HUES48 (cell line): Measurements from ENCODE around the gene KIRREL1.
A peak's percentile ranks its signal among the peaks of the same experiment; 100 is the strongest.

Source experiments
- H3K27ac ChIP-seq: one replicate; pipeline ENCODE4 v1.7.0; 2013; ENCODE audit warnings: low read depth, low read length, inconsistent platforms
- H3K27me3 ChIP-seq: 2 replicates; pipeline ENCODE4 v1.6.1; 2013; ENCODE audit warnings: mild to moderate bottlenecking, low read length; ENCODE audit not compliant: control insufficient read depth, insufficient read depth
- H3K36me3 ChIP-seq: 2 replicates; pipeline ENCODE4 v1.6.1; 2013; ENCODE audit warnings: low read length; ENCODE audit not compliant: control insufficient read depth, insufficient read depth
- H3K4me1 ChIP-seq: 2 replicates; pipeline ENCODE4 v1.6.1; 2013; ENCODE audit warnings: mild to moderate bottlenecking, low read length; ENCODE audit not compliant: control insufficient read depth, insufficient read depth
- H3K4me3 ChIP-seq: 2 replicates; pipeline ENCODE4 v1.5.1; 2013; ENCODE audit warnings: mild to moderate bottlenecking, low read depth, low read length
- H3K9ac ChIP-seq: 2 replicates; pipeline ENCODE4 v1.6.1; 2013; ENCODE audit warnings: mild to moderate bottlenecking, low read depth, low read length, moderate library complexity
- H3K9me3 ChIP-seq: 2 replicates; pipeline ENCODE4 v1.6.1; 2013; ENCODE audit warnings: low read length; ENCODE audit not compliant: control insufficient read depth, insufficient read depth

The KIRREL1 gene

DNA sequence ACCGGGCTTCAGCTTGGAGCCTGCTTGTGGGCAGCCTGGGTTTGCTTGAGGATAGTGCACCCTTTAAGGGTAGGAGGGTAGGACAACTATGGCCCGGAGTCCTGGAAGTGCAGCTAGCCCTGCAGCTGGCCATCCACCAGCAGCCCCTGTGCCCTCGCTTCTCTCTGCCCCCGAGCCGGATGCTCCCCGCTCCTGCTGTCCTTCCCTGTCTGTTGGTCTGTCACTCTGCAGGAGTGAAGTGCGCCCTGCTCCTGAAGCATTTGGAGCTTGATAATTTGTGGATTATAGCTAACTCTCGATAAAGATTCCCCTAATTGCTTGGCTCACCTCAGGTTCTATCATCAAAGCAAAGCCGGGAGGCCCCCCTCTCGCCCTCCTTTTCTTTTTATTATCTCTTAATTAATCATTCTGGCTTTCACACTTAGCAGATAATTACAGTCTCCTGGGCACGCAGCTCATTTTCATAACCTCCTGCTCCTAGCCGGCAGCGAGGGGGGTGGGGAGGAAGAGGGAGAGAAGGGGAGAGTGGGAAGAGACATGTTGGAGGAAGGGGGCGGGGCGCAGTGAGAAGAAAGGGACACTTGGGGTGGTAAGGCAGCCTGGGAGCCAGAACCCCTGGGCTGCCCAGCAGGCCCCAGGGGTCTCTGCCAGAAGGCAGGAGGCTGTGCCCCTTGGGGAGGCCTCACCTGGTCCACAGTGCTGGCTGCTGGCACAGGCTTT, 14.4 kb downstream of the KIRREL1 start:
- H3K4me1 ChIP-seq, result peaks cover 60% of the 10 kb centered on the region
- no peaks in the 10 kb centered on the region for H3K27me3 ChIP-seq
- H3K27ac ChIP-seq, result no peak overlapping the region
- H3K36me3 ChIP-seq, result no peaks in the 10 kb centered on the region
- no peak overlapping the region for H3K4me3 ChIP-seq
- no peak overlapping the region for H3K9ac ChIP-seq
- H3K9me3 ChIP-seq, result no peaks in the 10 kb centered on the region

DNA sequence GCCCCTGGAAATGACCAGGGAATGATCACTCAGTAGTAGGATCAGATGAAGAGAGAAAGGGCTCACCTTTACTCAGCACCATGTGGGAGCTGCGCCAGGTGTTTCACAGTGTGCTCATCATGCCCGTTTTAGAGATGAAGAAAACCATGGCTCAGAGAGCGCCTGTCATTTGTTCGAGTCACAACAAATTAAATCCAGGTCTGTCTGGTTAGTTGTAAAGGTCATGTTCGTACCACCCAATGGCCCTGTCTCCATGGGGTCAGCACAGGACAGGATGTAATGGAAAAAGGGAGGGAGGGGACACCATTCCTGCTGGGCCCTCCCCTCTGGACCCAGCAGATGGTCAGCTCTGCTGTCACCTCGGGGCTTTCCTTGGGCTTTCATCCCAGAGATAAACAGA, 15.2 kb downstream of the KIRREL1 start:
- Histone ChIP-seq H3K27ac (no peak overlapping the region), H3K36me3 (no peaks in the 10 kb centered on the region), H3K4me1 (peaks cover 56% of the 10 kb centered on the region), H3K4me3 (no peak overlapping the region), H3K27me3 (no peaks in the 10 kb centered on the region), H3K9ac (no peak overlapping the region), H3K9me3 (no peaks in the 10 kb centered on the region)

DNA sequence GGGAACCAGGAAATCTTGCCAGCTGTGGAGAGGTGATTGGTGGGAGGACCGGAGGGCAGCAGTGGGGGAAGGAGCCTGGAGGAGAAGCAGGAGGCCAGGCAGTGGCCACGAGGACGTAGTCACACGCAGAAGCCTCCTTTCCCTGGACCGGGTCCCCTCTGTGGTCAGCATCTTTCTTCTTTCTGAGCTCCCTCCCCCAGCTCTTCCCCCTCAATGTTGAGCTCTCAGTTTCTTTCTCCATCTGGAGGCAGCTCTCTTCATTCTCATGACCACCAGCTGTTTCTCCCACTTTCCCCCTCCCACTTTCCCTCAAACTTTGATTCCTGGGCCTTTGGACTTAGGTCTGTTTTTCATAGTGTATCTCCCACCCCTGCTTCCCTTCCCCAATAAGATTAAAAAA, 18.3 kb downstream of the KIRREL1 start:
- Histone ChIP-seq H3K27me3 (no peaks in the 10 kb centered on the region), H3K36me3 (no peaks in the 10 kb centered on the region), H3K9me3 (no peaks in the 10 kb centered on the region), H3K4me1 (peaks cover 73% of the 10 kb centered on the region), H3K4me3 (no peak overlapping the region), H3K27ac (no peak overlapping the region), H3K9ac (no peak overlapping the region)

DNA sequence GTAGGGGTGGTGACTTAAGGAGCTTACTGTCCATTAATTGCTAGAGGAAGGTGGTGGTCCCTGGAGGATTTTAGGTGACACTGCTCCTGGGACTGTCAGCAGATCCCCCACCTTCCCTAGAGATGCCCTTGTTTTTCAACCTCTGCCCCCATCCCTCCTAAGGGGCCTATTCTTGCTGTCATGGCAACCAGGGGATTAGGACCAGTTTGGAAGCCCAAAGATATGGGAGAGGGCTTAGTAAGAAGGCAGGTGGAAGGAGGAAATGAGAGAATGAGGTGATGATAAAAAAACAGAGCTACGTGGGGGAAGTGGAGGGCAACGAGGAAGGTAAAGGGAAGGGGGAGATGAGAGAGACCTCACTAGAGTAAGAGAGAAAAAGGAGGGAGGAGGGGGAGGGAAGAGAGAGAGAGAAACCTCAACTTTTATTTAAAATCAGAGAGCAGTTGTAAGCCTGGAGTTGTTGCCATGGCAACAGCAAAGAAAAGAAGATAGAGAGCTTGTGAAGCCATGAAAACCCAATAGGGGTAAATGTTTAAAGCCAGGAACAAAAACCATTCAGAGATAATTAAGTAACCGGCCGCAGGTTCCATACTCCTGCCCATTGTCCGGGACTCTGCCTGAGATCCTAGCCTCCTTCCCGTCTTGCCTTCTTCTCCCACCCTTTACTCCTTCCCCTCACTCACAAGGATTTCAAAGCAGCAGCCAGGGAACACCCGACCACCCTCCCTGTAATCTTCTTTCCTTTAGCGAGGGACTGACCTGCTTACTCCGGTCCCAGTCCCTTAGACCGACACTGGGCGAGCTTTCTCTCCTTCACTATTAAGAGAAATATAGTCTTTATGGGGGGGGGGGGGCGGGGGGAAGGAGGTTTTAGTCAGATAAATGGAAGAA, 20.6 kb downstream of the KIRREL1 start:
- no peak overlapping the region for H3K9ac ChIP-seq
- H3K27me3 ChIP-seq, result no peaks in the 10 kb centered on the region
- peaks cover 73% of the 10 kb centered on the region for H3K4me1 ChIP-seq
- no peak overlapping the region for H3K4me3 ChIP-seq
- peak overlapping the region; percentile 29 for H3K27ac ChIP-seq
- no peaks in the 10 kb centered on the region for H3K9me3 ChIP-seq
- H3K36me3 ChIP-seq, result no peaks in the 10 kb centered on the region

DNA sequence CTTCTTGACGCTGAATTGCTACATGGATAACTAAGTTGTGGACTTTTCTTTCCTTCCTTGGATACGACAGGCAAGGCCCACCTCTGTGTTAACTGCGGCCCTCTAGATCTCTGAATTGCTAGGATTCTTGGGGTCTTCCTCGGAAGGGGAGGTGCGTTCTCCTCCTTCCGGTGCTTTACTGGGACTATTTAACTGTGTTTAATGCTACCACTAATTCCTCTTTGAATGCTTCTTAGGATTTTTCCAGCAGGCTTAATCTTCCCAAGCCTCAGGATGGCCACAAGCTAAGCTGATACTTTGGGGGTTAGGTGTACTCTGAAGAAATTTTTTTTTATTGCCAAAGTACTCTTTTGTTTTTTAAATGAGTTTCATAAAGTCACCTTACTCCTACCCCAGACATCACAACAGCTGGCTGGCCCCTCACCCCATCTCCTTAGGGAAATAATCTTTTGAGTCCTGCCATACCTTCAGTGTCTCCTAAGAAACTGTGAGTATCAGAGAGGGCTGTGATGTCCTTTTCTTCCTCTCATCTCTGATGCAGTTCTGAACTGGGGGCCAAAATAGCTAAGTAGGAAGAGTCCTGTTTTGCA, 21.4 kb downstream of the KIRREL1 start:
- Histone ChIP-seq H3K9ac (no peak overlapping the region), H3K27ac (peak overlapping the region; percentile 67), H3K36me3 (no peaks in the 10 kb centered on the region), H3K4me3 (no peak overlapping the region), H3K27me3 (no peaks in the 10 kb centered on the region), H3K4me1 (peaks cover 73% of the 10 kb centered on the region), H3K9me3 (no peaks in the 10 kb centered on the region)

DNA sequence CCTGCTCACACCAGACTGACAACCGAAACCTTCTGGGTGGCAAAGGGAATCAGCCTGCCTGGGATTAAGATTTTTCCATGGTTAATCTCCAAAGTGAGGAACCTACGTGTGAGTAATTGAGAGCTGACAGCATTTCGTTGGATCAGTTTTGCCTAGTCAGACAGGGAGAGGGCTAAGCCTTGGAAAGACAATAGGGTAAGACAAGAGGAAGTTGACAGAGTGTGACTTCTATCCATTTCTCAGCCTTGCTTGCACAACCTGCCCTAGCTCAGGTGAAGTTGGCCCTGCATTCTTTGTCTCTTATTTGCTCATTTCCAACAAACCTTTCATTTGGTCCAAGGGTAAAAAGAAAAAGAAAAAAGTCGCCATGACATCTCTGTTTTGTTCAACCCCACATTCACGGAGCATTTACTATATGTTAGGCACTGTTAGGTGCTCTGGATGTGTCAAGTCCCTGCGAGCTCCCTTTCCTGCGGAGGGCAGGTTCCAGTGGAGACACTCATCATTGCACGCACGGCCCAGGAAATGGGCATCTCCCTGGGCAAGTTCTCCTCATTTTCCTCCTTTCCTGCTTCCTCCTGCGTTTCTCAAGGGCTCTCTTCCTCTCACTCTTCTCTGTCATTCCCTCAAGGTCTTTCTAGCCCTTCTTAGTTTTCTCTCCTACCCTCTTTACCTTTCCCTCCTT, 23.3 kb downstream of the KIRREL1 start:
- H3K4me1 ChIP-seq, result peaks cover 74% of the 10 kb centered on the region
- 0 out of 2 replicates have a peak overlapping the region, but pooled peaks have one; percentile 7 for H3K9ac ChIP-seq
- H3K27ac ChIP-seq, result peak overlapping the region; percentile 98
- no peak overlapping the region for H3K4me3 ChIP-seq
- no peaks in the 10 kb centered on the region for H3K9me3 ChIP-seq
- no peaks in the 10 kb centered on the region for H3K36me3 ChIP-seq
- no peaks in the 10 kb centered on the region for H3K27me3 ChIP-seq

DNA sequence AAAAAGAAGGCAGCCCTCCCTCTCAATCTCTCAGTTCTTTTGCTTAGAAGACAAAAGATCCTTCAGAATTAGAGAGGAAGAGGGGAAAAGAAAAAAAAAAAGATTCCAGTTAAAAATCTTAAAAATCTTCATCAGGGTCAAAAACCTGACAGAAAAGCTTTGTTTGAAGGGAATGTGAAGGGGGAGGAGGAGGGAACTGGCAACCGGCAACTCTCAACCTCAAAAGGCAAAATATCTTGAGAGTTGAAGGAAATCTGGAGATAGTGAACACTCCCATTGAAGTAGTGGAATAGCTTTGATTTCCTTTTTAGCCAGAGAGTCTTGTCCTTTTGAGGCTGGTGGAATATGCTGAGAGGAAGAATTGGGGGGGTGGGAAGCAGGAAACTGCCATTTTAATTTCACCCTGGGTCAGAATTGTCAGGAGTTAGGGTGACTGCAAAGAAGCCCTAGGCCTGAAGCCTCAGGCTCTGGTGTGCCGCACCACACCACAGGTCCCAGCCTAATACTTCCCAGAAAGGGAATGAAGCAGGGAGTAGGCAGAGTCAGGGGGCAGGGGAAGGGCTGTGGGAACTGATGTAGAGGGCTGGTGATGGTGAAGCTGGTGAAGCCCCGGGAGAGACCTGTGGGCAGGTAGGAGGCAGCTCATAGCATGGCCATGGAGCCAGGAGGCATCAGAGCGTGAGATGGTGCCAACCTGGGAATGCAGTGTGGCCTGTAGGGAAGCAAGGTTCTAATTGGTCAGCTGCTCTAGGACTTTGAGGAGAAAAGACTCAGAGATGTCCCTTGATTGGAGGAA, 24.6 kb downstream of the KIRREL1 start:
- H3K36me3 ChIP-seq, result no peaks in the 10 kb centered on the region
- no peaks in the 10 kb centered on the region for H3K9me3 ChIP-seq
- no peak overlapping the region for H3K9ac ChIP-seq
- H3K27ac ChIP-seq, result peak overlapping the region; percentile 98
- H3K4me3 ChIP-seq, result no peak overlapping the region
- no peaks in the 10 kb centered on the region for H3K27me3 ChIP-seq
- peaks cover 84% of the 10 kb centered on the region for H3K4me1 ChIP-seq

DNA sequence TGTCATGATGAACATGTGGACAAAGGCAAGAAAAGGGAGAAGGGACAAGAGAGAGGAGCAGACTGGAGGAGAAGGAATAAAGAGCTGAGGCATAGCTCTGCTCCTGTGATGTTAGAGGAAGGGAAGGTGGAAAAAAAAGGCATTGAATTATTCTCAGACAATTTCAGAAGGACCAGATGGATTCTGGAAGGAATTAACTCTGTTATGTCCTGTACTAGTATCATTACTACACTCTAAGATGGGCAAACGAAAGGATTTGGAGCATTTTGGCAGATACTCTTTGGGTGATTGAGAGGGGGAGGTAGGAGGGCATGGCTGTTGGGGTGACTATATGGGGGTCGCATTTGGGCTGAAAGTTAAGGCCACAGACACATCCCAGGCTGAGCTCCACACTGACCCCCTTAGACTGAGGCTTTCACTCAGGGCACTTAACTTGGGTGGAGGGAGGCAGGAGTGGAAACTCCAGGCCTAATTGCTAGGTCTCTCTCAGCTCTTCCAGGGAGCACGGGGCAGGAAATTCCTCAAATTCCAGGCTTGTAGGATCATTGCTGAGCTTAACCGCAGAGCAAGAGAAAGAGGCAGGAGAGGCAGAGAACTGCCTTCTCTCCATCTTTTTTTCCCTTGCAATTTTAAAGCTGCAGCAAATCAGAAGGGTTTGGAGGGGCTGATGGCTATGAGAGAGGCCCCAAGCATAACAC, 25.9 kb downstream of the KIRREL1 start:
- peak overlapping the region; percentile 68 for H3K9ac ChIP-seq
- H3K27me3 ChIP-seq, result no peaks in the 10 kb centered on the region
- no peaks in the 10 kb centered on the region for H3K9me3 ChIP-seq
- no peaks in the 10 kb centered on the region for H3K36me3 ChIP-seq
- peak overlapping the region; percentile 98 for H3K27ac ChIP-seq
- peaks cover 76% of the 10 kb centered on the region for H3K4me1 ChIP-seq
- peak overlapping the region; percentile 18; the same call in 1 of the 2 replicates for H3K4me3 ChIP-seq

DNA sequence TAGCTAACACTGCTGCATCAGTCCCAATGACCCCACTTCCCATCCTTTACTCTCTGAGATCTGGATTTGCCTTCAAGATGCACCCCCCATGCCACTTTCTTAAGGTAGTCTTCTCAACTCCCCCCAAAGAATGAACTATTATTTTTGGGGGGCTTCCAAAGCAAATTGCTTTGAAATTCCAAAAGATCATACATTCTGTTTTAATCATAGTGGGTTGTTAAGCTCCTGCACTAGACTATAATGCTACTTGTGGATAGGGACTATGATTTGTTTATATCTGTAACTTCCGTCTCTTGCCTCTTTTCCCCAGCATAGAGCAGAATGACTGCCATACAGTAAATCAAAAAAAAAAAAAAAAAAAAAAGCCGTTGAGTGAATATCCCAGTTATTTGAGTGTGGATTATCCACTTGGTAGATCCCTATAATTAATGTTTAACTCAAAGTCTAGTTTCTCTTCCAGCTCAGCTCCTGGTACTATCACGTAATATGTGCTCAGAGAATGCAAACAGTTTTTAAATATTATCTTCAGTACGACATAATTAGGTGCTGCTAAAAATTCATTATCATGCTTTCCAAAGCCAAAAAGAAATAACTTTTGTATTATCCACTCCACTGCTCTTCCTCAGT, 26.9 kb downstream of the KIRREL1 start:
- Histone ChIP-seq H3K4me3 (0 out of 2 replicates have a peak overlapping the region, but pooled peaks have one; percentile 18), H3K27ac (peak overlapping the region; percentile 98), H3K36me3 (no peaks in the 10 kb centered on the region), H3K27me3 (no peaks in the 10 kb centered on the region), H3K9me3 (no peaks in the 10 kb centered on the region), H3K4me1 (peaks cover 72% of the 10 kb centered on the region), H3K9ac (peak overlapping the region; percentile 68; the same call in 1 of the 2 replicates)
